ENCODE data around the gene CCDC179. TPM values are rescaled to one million over a fixed set of nuclear protein-coding genes. Genes with fewer than 3 reads are reported as not detected.

The CCDC179 gene
- total RNA-seq, 1 donor from 2014 or later = not detected

DNA sequence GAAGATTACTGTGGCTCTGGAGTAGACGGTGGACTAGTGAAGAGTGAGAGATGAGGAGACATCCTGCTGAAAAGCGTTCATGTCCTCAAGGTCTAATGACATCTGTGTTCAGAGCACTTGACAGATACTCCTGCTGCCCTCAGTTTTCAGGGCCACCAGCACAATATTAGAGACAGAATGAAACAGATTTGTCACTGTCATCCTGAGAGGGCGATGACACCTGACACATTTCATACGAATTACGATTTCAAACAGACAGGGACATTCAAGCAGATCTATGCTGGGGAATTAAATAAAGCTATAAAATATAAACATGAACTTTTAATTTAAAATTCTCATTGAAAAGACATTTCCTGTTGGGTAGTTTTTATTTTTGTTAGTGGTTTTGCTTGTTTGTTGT, 59.8 kb downstream of the CCDC179 start:
- Mint-ChIP-seq H3K4me3 (no peak overlapping the region), H3K27me3 (ENCODE audit: low read depth) (no peaks in the 10 kb centered on the region), H3K27ac (ENCODE audit: unreplicated experiment) (no peak overlapping the region), H3K4me1 (no peaks in the 10 kb centered on the region), H3K9me3 (no peaks in the 10 kb centered on the region), H3K36me3 (ENCODE audit: low read depth) (no peaks in the 10 kb centered on the region)
- TF ChIP-seq, protein P1, sequence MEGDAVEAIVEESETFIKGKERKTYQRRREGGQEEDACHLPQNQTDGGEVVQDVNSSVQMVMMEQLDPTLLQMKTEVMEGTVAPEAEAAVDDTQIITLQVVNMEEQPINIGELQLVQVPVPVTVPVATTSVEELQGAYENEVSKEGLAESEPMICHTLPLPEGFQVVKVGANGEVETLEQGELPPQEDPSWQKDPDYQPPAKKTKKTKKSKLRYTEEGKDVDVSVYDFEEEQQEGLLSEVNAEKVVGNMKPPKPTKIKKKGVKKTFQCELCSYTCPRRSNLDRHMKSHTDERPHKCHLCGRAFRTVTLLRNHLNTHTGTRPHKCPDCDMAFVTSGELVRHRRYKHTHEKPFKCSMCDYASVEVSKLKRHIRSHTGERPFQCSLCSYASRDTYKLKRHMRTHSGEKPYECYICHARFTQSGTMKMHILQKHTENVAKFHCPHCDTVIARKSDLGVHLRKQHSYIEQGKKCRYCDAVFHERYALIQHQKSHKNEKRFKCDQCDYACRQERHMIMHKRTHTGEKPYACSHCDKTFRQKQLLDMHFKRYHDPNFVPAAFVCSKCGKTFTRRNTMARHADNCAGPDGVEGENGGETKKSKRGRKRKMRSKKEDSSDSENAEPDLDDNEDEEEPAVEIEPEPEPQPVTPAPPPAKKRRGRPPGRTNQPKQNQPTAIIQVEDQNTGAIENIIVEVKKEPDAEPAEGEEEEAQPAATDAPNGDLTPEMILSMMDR (conservative IDR thresholded peaks at IDR 0.05) = no peak
- DNase-seq (ENCODE audit: low read depth, low spot score) = no peak

DNA sequence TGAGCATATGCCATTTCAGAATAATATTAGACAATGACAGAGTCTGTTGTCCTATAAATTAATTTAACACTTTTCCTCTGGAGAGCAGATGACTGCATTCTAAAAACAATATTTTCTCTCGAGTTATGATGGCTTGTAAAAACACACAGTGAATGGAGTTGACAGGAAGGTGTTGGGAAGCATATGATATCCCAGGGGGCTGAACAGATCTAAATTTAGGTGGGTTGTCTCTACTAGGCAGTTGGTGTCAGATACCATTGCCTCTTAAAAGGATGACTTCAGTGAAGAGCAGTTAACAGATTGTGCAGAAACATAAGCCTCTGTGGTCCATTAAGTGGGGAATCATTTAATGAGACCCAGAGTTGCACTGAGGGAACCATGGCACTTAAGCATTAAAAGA, 61.4 kb downstream of the CCDC179 start:
- no peaks in the 10 kb centered on the region for H3K9me3 Mint-ChIP-seq
- no peak for DNase-seq (ENCODE audit: low read depth, low spot score)

DNA sequence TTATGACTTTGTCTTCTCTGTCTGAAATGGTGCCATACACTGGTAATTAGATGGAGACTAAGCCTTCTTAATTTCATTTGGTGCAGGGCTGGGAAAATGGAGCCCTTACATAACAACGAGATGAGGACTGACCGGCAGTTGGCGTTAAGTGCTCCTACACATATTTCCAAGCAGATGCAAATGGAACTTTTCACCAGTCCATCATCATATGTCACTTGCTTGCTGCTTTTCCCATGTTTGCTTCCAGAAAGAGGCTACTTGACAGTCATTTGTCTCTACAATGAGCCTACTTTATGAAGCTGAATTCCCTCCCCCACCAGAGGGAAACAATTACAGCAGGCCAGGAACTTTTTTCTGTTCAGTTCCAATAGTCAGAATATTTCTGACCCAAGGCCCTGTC, 63.2 kb downstream of the CCDC179 start:
- Mint-ChIP-seq H3K36me3 (ENCODE audit: low read depth) (peaks cover 2% of the 10 kb centered on the region), H3K4me1 (peaks cover 18% of the 10 kb centered on the region), H3K27me3 (ENCODE audit: low read depth) (no peaks in the 10 kb centered on the region), H3K4me3 (no peak overlapping the region), H3K27ac (ENCODE audit: unreplicated experiment) (no peak overlapping the region), H3K9me3 (peaks cover 2% of the 10 kb centered on the region)
- no peak for DNase-seq (ENCODE audit: low read depth, low spot score)
- TF ChIP-seq, protein P1 (conservative IDR thresholded peaks at IDR 0.05) = no peak

More for the DNA sequence above, 61.4 kb downstream of the CCDC179 start:
- TF ChIP-seq, protein P1 (conservative IDR thresholded peaks at IDR 0.05) = no peak
- Mint-ChIP-seq H3K4me1 (peaks cover 4% of the 10 kb centered on the region), H3K27ac (ENCODE audit: unreplicated experiment) (no peak overlapping the region), H3K36me3 (ENCODE audit: low read depth) (no peaks in the 10 kb centered on the region), H3K4me3 (no peak overlapping the region), H3K27me3 (ENCODE audit: low read depth) (no peaks in the 10 kb centered on the region)

Other genes with a start within 250 kb of the CCDC179 start
- gene FANCF, start 234.7 kb downstream of the CCDC179 start, total RNA-seq = 20.1 and 20.3 TPM in 2 replicates
- 3.3 and 3.4 TPM in 2 replicates for gene GAS2, start 193.9 kb downstream of the CCDC179 start, total RNA-seq
- 32.5 and 36.7 TPM in 2 replicates for gene SVIP, start 30.7 kb downstream of the CCDC179 start, total RNA-seq

All from neural crest cell (in vitro differentiated cells).